CD14-positive monocyte (primary cell): ENCODE data around the gene UBAP1L. TPM values are rescaled to one million over a fixed set of nuclear protein-coding genes. Genes with fewer than 3 reads are reported as not detected.

ENCODE experiments used
- DNase-seq, 3 donors: peaks; one replicate each; pipeline ENCODE4 v3.0.0-alpha.2; 2011 to 2022
- H2AFZ ChIP-seq: 2 replicates; pipeline ENCODE4 v1.6.0; 2012; ENCODE audit warnings: mild to moderate bottlenecking, low read depth, low read length, inconsistent platforms; ENCODE audit not compliant: insufficient read depth, poor library complexity, severe bottlenecking
- H3K27ac ChIP-seq, 2 donors: 1 replicate in 1 of 2; 2 replicates in 1 of 2; pipeline ENCODE4 v1.5.1; 2012 to 2013; ENCODE audit warnings: low read length in 2 of 2, control low read depth in 1 of 2, inconsistent platforms in 1 of 2, low read depth in 1 of 2, mild to moderate bottlenecking in 1 of 2
- H3K27me3 ChIP-seq, 2 donors: one replicate each; pipeline versions ENCODE4 v1.6.0 to v1.6.1; 2011 to 2013; ENCODE audit warnings: low read length in 2 of 2; ENCODE audit not compliant: control insufficient read depth in 2 of 2, insufficient read depth in 2 of 2
- H3K36me3 ChIP-seq, 2 donors: replicated peaks in 1 of 2; 1 replicate in 1 of 2; 2 replicates in 1 of 2; pipeline versions ENCODE4 v1.5.1 to v1.6.1; 2012 to 2013; ENCODE audit warnings: low read length in 2 of 2, control low read depth in 1 of 2, inconsistent platforms in 1 of 2, mild to moderate bottlenecking in 1 of 2; ENCODE audit not compliant: insufficient read depth in 2 of 2, control insufficient read depth in 1 of 2
- H3K4me1 ChIP-seq, 2 donors: 1 replicate in 1 of 2; 2 replicates in 1 of 2; pipeline versions ENCODE4 v1.5.1 to v1.6.1; 2012 to 2013; ENCODE audit warnings: low read length in 2 of 2, control low read depth in 1 of 2, inconsistent platforms in 1 of 2, mild to moderate bottlenecking in 1 of 2, moderate library complexity in 1 of 2; ENCODE audit not compliant: insufficient read depth in 2 of 2, control insufficient read depth in 1 of 2
- H3K4me2 ChIP-seq: replicated peaks from 2 replicates; pipeline ENCODE3; 2012; ENCODE audit warnings: low read length, moderate library complexity, mild to moderate bottlenecking; ENCODE audit not compliant: poor library complexity, severe bottlenecking; ENCODE audit errors: extremely low read depth
- H3K4me3 ChIP-seq, 3 experiments: fragments of 200-600 bp in 1 of 3; sonication (generic) in 1 of 3; replicated peaks in 1 of 3; 1 replicate in 2 of 3; 2 replicates in 1 of 3; pipeline ENCODE4 v1.5.1; 2011 to 2013; ENCODE audit warnings: low read length in 3 of 3, mild to moderate bottlenecking in 3 of 3, control low read depth in 2 of 3, low read depth in 2 of 3, inconsistent platforms in 1 of 3, moderate library complexity in 1 of 3
- H3K79me2 ChIP-seq: 2 replicates; pipeline ENCODE4 v1.6.0; 2012; ENCODE audit warnings: mild to moderate bottlenecking, control low read depth, inconsistent platforms, low read length, moderate library complexity; ENCODE audit not compliant: insufficient read depth
- H3K9ac ChIP-seq: 2 replicates; pipeline ENCODE4 v1.6.0; 2017; ENCODE audit warnings: low read length, mild to moderate bottlenecking; ENCODE audit not compliant: insufficient read depth, poor library complexity, severe bottlenecking
- H3K9me3 ChIP-seq, 2 donors: replicated peaks in 1 of 2; 1 replicate in 1 of 2; 2 replicates in 1 of 2; pipeline versions ENCODE4 v1.5.1 to v1.6.1; 2012 to 2013; ENCODE audit warnings: low read length in 2 of 2, control low read depth in 1 of 2; ENCODE audit not compliant: control insufficient read depth in 1 of 2, insufficient read depth in 1 of 2
- H4K20me1 ChIP-seq: 2 replicates; pipeline ENCODE4 v1.6.0; 2012; ENCODE audit warnings: mild to moderate bottlenecking, low read length, control low read depth, moderate library complexity; ENCODE audit not compliant: insufficient read depth
- H3K27ac Mint-ChIP-seq, 7 donors: one replicate each; pipeline ENCODE4 v1.8.0; 2020; ENCODE audit warnings: mild to moderate bottlenecking in 7 of 7, mixed read lengths in 7 of 7, moderate library complexity in 6 of 7, inconsistent platforms in 2 of 7
- H3K27me3 Mint-ChIP-seq, 3 donors: one replicate each; pipeline ENCODE4 v1.8.0; 2021 to 2022; ENCODE audit warnings: low read depth in 3 of 3, mild to moderate bottlenecking in 3 of 3, mixed read lengths in 3 of 3, moderate library complexity in 3 of 3, inconsistent platforms in 1 of 3
- H3K36me3 Mint-ChIP-seq, 2 donors: one replicate each; pipeline ENCODE4 v1.8.0; 2020; ENCODE audit warnings: mixed read lengths in 2 of 2, inconsistent platforms in 1 of 2, mild to moderate bottlenecking in 1 of 2
- H3K4me1 Mint-ChIP-seq: one replicate; pipeline ENCODE4 v1.8.0; 2020; ENCODE audit warnings: mild to moderate bottlenecking, mixed read lengths
- H3K4me3 Mint-ChIP-seq, 2 donors: one replicate each; pipeline ENCODE4 v1.8.0; 2020; ENCODE audit warnings: mild to moderate bottlenecking in 2 of 2, mixed read lengths in 2 of 2, moderate library complexity in 1 of 2
- H3K9me3 Mint-ChIP-seq, 7 donors: one replicate each; pipeline ENCODE4 v1.8.0; 2020 to 2022; ENCODE audit warnings: mixed read lengths in 7 of 7, mild to moderate bottlenecking in 6 of 7, moderate library complexity in 6 of 7, inconsistent platforms in 2 of 7
- CTCF ChIP-seq: fragments of 200-600 bp; IDR thresholded peaks from one replicate; pipeline ENCODE4 v1.8.0; 2022; ENCODE audit warnings: antibody characterized with exemption, mild to moderate bottlenecking
- WGBS: methylation state at CpG from one replicate; pipeline ENCODE4 v1.1.5; 2013; ENCODE audit warnings: missing lambda C conversion rate; ENCODE audit not compliant: insufficient coverage; 5-methylcytosine and 5-hydroxymethylcytosine counted together
- intact Hi-C, 2 donors: fragments of 100-400 bp; cut with micrococcal nuclease; formaldehyde crosslinking; loops; one replicate each; pipeline versions ENCODE4 v1.15.0 to v1.15.1; 2023
- polyA plus RNA-seq, 3 donors: library from polyadenylated mRNA; depleted of rRNA in 1 of 3; unstranded in 2 of 3; stranded (reverse) in 1 of 3; fragments of 300-500 nt in 2 of 3; fragments of >200 nt in 1 of 3; fragmentation: Illumina TruSeq in 2 of 3; gene quantifications; 1 replicate in 2 of 3; 2 replicates in 1 of 3; pipeline ENCODE4 v1.2.3, GENCODE V29; 2012 to 2021

Gene UBAP1L
- polyA plus RNA-seq, 3 donors, result 4.8 TPM; not detected in 2

- no peaks in the 10 kb centered on the region for H3K36me3 ChIP-seq
Observed at GRCh38 chr15:65052956-65053355, 62.0 kb downstream of the UBAP1L start.

GRCh38 chr15:65051266-65051665, 63.7 kb downstream of the UBAP1L start:
- Mint-ChIP-seq H3K4me3 (no peak overlapping the region), H3K27ac (no peak overlapping the region), H3K36me3 (no peaks in the 10 kb centered on the region), H3K9me3 (peaks cover 0 to 3% (median 0%) of the 10 kb centered on the region in 7 donors), H3K4me1 (peaks cover 16% of the 10 kb centered on the region), H3K27me3 (peaks cover 7 to 17% (median 9%) of the 10 kb centered on the region in 3 donors)
- 89% methylated on average over 2 of the region's 2 CpGs for WGBS
- Histone ChIP-seq H3K4me2 (no peak overlapping the region), H3K4me1 (peaks cover 10 to 16% of the 10 kb centered on the region in 2 donors), H3K36me3 (no peaks in the 10 kb centered on the region), H3K79me2 (no peaks in the 10 kb centered on the region), H3K27ac (no peak overlapping the region), H2AFZ (no peak overlapping the region), H3K4me3 (no peak overlapping the region), H3K9ac (no peak overlapping the region), H4K20me1 (no peaks in the 10 kb centered on the region), H3K9me3 (no peaks in the 10 kb centered on the region), H3K27me3 (no peaks in the 10 kb centered on the region)
- no peak for TF ChIP-seq CTCF
- no peak for DNase-seq
- intact Hi-C loops, result loop anchor here in 1 of 2 donors (10.0 kb wide), 1 partner anchor 244 kb away; the partner anchor contains the start of gene RNU5A-1

More at GRCh38 chr15:65052956-65053355, 62.0 kb downstream of the UBAP1L start:
- H3K27ac Mint-ChIP-seq, result no peak overlapping the region
- intact Hi-C loops, result loop anchor here in 1 of 2 donors (10.0 kb wide), 1 partner anchor 242 kb away; the partner anchor contains the start of gene RNU5A-1
- no peak for DNase-seq
- Histone ChIP-seq H3K27me3 (no peaks in the 10 kb centered on the region), H3K4me3 (no peak overlapping the region), H4K20me1 (no peaks in the 10 kb centered on the region), H3K9me3 (no peaks in the 10 kb centered on the region), H2AFZ (no peak overlapping the region), H3K27ac (no peak overlapping the region), H3K9ac (no peak overlapping the region), H3K4me1 (peaks cover 10 to 16% of the 10 kb centered on the region in 2 donors), H3K4me2 (no peak overlapping the region), H3K79me2 (no peaks in the 10 kb centered on the region)
- H3K9me3 Mint-ChIP-seq, result peaks cover 0 to 3% (median 0%) of the 10 kb centered on the region in 7 donors
- peaks cover 16% of the 10 kb centered on the region for H3K4me1 Mint-ChIP-seq
- no peak for TF ChIP-seq CTCF
- H3K27me3 Mint-ChIP-seq, result peaks cover 7 to 17% (median 7%) of the 10 kb centered on the region in 3 donors
- no peaks in the 10 kb centered on the region for H3K36me3 Mint-ChIP-seq
- no peak overlapping the region for H3K4me3 Mint-ChIP-seq
- 88% methylated on average over 1 of the region's 2 CpGs for WGBS
